Gastrocnemius medialis (tissue), 4 donors: ENCODE measurements around the gene TNS4.

Source experiments
- POLR2A ChIP-seq, 2 donors: fragments of 450-650 bp; IDR thresholded peaks; one replicate each; pipeline ENCODE4 v1.6.1; 2017; ENCODE audit warnings: antibody characterized with exemption in 2 of 2, mild to moderate bottlenecking in 2 of 2, moderate library complexity in 2 of 2
- TF ChIP-seq, protein P1 (sequence below), 5 experiments: fragments of 450-650 bp in 3 of 5; fragments of 200-600 bp in 2 of 5; sonication (generic) in 2 of 5; IDR thresholded peaks in 4 of 5; conservative IDR thresholded peaks in 1 of 5; 1 replicate in 4 of 5; 2 replicates in 1 of 5; pipeline ENCODE4 v1.5.1; 2016 to 2019; ENCODE audit warnings: antibody characterized with exemption in 5 of 5, mild to moderate bottlenecking in 3 of 5, moderate library complexity in 3 of 5

DNA sequence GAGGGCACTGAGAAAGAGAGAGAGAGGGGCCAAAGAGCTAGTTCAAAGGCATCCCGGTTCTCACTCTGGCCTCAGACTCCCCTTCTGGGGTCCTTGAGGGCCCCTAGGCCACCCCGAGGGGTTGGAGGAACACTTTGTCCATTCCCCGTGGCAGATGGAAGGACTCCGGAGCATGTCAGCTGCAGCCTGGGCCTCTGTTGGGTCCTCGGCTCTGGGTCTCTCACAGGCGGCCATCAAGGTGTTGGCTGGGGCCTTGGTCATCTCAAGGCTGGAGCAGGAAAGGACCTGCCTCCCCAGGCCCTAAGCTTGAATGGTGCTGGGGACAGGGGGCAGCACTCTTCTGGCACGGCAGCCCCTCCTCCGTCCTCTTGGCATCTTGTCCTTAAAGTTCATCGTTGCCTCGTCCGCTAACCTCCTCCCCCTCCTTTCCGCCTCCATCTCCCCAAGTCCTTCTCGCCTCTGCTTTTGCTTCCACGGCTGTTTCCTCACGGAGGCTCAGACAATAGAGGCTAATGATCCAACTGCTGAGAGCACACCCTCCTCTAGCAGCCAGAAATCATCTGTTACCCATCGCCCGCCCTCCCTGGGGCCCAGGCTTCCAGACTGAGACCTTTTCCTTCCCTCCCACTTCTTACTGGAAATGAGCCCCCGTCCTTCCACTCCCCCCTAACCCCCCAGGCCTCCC is 40.6 kb upstream of the TNS4 start:
- TF ChIP-seq, protein P1, sequence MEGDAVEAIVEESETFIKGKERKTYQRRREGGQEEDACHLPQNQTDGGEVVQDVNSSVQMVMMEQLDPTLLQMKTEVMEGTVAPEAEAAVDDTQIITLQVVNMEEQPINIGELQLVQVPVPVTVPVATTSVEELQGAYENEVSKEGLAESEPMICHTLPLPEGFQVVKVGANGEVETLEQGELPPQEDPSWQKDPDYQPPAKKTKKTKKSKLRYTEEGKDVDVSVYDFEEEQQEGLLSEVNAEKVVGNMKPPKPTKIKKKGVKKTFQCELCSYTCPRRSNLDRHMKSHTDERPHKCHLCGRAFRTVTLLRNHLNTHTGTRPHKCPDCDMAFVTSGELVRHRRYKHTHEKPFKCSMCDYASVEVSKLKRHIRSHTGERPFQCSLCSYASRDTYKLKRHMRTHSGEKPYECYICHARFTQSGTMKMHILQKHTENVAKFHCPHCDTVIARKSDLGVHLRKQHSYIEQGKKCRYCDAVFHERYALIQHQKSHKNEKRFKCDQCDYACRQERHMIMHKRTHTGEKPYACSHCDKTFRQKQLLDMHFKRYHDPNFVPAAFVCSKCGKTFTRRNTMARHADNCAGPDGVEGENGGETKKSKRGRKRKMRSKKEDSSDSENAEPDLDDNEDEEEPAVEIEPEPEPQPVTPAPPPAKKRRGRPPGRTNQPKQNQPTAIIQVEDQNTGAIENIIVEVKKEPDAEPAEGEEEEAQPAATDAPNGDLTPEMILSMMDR (IDR thresholded peaks at IDR 0.05 in 4 of 5, conservative IDR thresholded peaks at IDR 0.05 in 1 of 5): no peak
- TF ChIP-seq POLR2A (IDR thresholded peaks at IDR 0.05): no peak
